KMS-11 (cell line): ENCODE results near the gene GIGYF2.

Experiments used
- H2AFZ ChIP-seq: fragments of 200-600 bp; sonication (generic); 2 replicates; pipeline ENCODE4 v1.6.1; 2016; ENCODE audit warnings: antibody characterized with exemption, mixed run types, low read depth
- H3K27ac ChIP-seq: fragments of 200-600 bp; sonication (generic); 2 replicates; pipeline ENCODE4 v1.6.1; 2016; ENCODE audit warnings: mild to moderate bottlenecking, mixed run types
- H3K27me3 ChIP-seq: fragments of 200-600 bp; sonication (generic); 2 replicates; pipeline ENCODE4 v1.6.1; 2017; ENCODE audit warnings: mild to moderate bottlenecking, low read depth, mixed run types, moderate library complexity; ENCODE audit not compliant: insufficient read depth
- H3K36me3 ChIP-seq: fragments of 200-600 bp; sonication (generic); 2 replicates; pipeline ENCODE4 v1.6.1; 2017; ENCODE audit warnings: mild to moderate bottlenecking, mixed run types; ENCODE audit not compliant: insufficient read depth
- H3K4me1 ChIP-seq: fragments of 200-600 bp; sonication (generic); 2 replicates; pipeline ENCODE4 v1.6.1; 2016; ENCODE audit warnings: mild to moderate bottlenecking, low read depth, mixed run types; ENCODE audit not compliant: poor library complexity, severe bottlenecking
- H3K4me2 ChIP-seq: fragments of 200-600 bp; sonication (generic); 2 replicates; pipeline ENCODE4 v1.7.0; 2016; ENCODE audit warnings: mild to moderate bottlenecking, mixed run types
- H3K4me3 ChIP-seq: fragments of 200-600 bp; sonication (generic); IDR thresholded peaks from 2 replicates; pipeline ENCODE4 v1.6.1; 2017; ENCODE audit warnings: low read depth, low read length, mixed read lengths; ENCODE audit not compliant: insufficient read depth
- H3K79me2 ChIP-seq: fragments of 200-600 bp; sonication (generic); 2 replicates; pipeline ENCODE4 v1.6.1; 2016; ENCODE audit warnings: low read depth, mixed run types; ENCODE audit not compliant: insufficient read depth
- H3K9ac ChIP-seq: fragments of 200-600 bp; sonication (generic); 2 replicates; pipeline ENCODE4 v1.6.1; 2016; ENCODE audit warnings: mild to moderate bottlenecking, mixed run types
- H4K20me1 ChIP-seq: fragments of 200-600 bp; sonication (generic); 2 replicates; pipeline ENCODE4 v1.6.1; 2016; ENCODE audit warnings: mild to moderate bottlenecking, mixed run types; ENCODE audit not compliant: insufficient read depth
- CTCF ChIP-seq: fragments of 200-600 bp; sonication (generic); conservative IDR thresholded peaks from 2 replicates; pipeline ENCODE4 v1.6.1; 2017; ENCODE audit warnings: low read depth, mild to moderate bottlenecking, antibody characterized with exemption, low read length, moderate library complexity, mixed read lengths

Gene GIGYF2, protein sequence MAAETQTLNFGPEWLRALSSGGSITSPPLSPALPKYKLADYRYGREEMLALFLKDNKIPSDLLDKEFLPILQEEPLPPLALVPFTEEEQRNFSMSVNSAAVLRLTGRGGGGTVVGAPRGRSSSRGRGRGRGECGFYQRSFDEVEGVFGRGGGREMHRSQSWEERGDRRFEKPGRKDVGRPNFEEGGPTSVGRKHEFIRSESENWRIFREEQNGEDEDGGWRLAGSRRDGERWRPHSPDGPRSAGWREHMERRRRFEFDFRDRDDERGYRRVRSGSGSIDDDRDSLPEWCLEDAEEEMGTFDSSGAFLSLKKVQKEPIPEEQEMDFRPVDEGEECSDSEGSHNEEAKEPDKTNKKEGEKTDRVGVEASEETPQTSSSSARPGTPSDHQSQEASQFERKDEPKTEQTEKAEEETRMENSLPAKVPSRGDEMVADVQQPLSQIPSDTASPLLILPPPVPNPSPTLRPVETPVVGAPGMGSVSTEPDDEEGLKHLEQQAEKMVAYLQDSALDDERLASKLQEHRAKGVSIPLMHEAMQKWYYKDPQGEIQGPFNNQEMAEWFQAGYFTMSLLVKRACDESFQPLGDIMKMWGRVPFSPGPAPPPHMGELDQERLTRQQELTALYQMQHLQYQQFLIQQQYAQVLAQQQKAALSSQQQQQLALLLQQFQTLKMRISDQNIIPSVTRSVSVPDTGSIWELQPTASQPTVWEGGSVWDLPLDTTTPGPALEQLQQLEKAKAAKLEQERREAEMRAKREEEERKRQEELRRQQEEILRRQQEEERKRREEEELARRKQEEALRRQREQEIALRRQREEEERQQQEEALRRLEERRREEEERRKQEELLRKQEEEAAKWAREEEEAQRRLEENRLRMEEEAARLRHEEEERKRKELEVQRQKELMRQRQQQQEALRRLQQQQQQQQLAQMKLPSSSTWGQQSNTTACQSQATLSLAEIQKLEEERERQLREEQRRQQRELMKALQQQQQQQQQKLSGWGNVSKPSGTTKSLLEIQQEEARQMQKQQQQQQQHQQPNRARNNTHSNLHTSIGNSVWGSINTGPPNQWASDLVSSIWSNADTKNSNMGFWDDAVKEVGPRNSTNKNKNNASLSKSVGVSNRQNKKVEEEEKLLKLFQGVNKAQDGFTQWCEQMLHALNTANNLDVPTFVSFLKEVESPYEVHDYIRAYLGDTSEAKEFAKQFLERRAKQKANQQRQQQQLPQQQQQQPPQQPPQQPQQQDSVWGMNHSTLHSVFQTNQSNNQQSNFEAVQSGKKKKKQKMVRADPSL (N-terminal part only)

GRCh38 chr2:232697059-232697806 is at the start of gene GIGYF2:
GIGYF2 (plus strand) TSS chr2:232697331; CDS start chr2:232735198, 37,867 bp downstream.
- Histone ChIP-seq H3K4me1 (peaks cover 27% of the 10 kb centered on the region), H3K27me3 (no peaks in the 10 kb centered on the region), H3K27ac (peak within 1 kb of the TSS; percentile 73), H4K20me1 (no peaks in the 10 kb centered on the region; the same call in 1 of the 2 replicates), H3K4me2 (peak within 1 kb of the TSS; percentile 75), H3K36me3 (no peaks in the 10 kb centered on the region), H3K9ac (peak within 1 kb of the TSS; percentile 90), H3K4me3 (peak within 1 kb of the TSS; percentile 76), H3K79me2 (peaks cover 48% of the 10 kb centered on the region), H2AFZ (peak within 1 kb of the TSS; percentile 70)
- TF ChIP-seq CTCF, result no peak

DNA sequence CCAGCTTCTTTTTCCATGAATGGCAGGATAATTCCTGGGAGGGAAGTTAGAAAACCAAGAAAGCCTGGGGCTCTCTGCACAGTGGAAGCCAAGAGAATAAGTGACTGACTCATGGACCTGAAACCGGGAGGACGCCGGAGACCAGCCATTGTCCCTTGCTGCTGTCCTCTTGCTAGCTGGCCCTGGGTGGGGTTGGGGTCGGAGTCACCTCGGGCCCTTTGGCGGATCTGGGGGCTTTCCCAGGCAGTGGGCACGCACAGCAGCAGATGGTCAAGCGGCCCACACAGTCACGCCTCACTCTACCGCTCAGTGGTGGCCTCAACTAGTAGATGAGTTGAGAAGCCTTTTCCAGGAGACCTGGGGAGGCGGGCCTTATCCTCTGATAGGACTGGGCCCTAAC is 48.1 kb upstream of the GIGYF2 start:
- Histone ChIP-seq H3K4me1 (no peaks in the 10 kb centered on the region), H3K9ac (no peak overlapping the region), H4K20me1 (no peaks in the 10 kb centered on the region), H3K36me3 (no peaks in the 10 kb centered on the region), H3K4me2 (no peak overlapping the region), H3K4me3 (no peak overlapping the region), H3K27me3 (no peaks in the 10 kb centered on the region), H2AFZ (no peak overlapping the region), H3K27ac (no peak overlapping the region), H3K79me2 (no peaks in the 10 kb centered on the region)
- TF ChIP-seq CTCF, result no peak

DNA sequence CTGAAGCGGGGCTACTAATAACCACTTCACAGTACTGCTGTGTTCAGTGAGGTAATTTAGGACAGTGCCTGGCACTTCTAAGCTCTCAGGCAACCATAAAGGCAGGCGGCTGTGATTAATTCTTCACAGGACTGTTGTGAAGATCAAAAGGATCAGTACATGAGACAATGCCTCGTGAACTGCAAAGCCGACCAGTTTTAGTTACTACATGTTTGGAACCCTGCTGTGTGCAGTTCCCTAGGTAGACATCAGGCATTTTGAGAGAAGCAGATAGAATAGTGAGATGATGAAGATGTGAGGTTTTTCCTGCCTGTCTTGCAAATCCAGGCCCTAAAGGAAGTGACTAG is 44.7 kb upstream of the GIGYF2 start:
- no peak overlapping the region for H2AFZ ChIP-seq
- no peak overlapping the region for H3K4me3 ChIP-seq

More for the DNA sequence above, 44.7 kb upstream of the GIGYF2 start:
- no peaks in the 10 kb centered on the region for H3K36me3 ChIP-seq
- H3K4me2 ChIP-seq, result no peak overlapping the region
- no peaks in the 10 kb centered on the region for H3K79me2 ChIP-seq
- TF ChIP-seq CTCF, result no peak
- H3K9ac ChIP-seq, result no peak overlapping the region
- no peaks in the 10 kb centered on the region for H3K27me3 ChIP-seq
- no peaks in the 10 kb centered on the region for H3K4me1 ChIP-seq
- H4K20me1 ChIP-seq, result no peaks in the 10 kb centered on the region
- no peak overlapping the region for H3K27ac ChIP-seq
